ENCODE measurements around the gene ZNF300.
"Not testable (repeated sequence)": the region's sequence is repeated elsewhere in the genome, so short reads cannot be mapped to it uniquely, and the experiment has no call there.

ZNF300 gene

GRCh38 chr5:150904479-150905311, at the start of gene ZNF300:
Gene ZNF300 (minus strand): TSS chr5:150904980. CDS start chr5:150903155, 1,825 bp downstream.
- DNase-seq (ENCODE audit: low read depth): peak; percentile 34

- DNase-seq (ENCODE audit: low read depth): no peak
Observed at GRCh38 chr5:150948539-150948938, 43.8 kb upstream of the ZNF300 start.

- DNase-seq (ENCODE audit: low read depth): no peak
Observed at GRCh38 chr5:150946351-150946905, 41.6 kb upstream of the ZNF300 start.

- DNase-seq (ENCODE audit: low read depth): no peak
Observed at GRCh38 chr5:150945947-150946346, 41.2 kb upstream of the ZNF300 start.

- DNase-seq (ENCODE audit: low read depth): no peak
Observed at GRCh38 chr5:150945486-150945885, 40.7 kb upstream of the ZNF300 start.

GRCh38 chr5:150931368-150931965, 26.7 kb upstream of the ZNF300 start:
- no peak for DNase-seq (ENCODE audit: low read depth)

- no peak for DNase-seq (ENCODE audit: low read depth)
Observed at GRCh38 chr5:150918613-150919012, 13.8 kb upstream of the ZNF300 start.

GRCh38 chr5:150912312-150912814, 7.6 kb upstream of the ZNF300 start:
- no peak for DNase-seq (ENCODE audit: low read depth)

- no peak for DNase-seq (ENCODE audit: low read depth)
Observed at GRCh38 chr5:150905312-150905683, 518 bp upstream of the ZNF300 start.

GRCh38 chr5:150901446-150901845, 3.3 kb downstream of the ZNF300 start:
- DNase-seq (ENCODE audit: low read depth): no peak

- DNase-seq (ENCODE audit: low read depth): no peak
Observed at GRCh38 chr5:150895431-150896428, 9.1 kb downstream of the ZNF300 start.

GRCh38 chr5:150879358-150879757, 25.4 kb downstream of the ZNF300 start:
- DNase-seq (ENCODE audit: low read depth): no peak

- DNase-seq (ENCODE audit: low read depth): no peak
Observed at GRCh38 chr5:150862070-150862469, 42.7 kb downstream of the ZNF300 start.

- DNase-seq (ENCODE audit: low read depth): no peak
Observed at GRCh38 chr5:150860246-150860821, 44.4 kb downstream of the ZNF300 start.

GRCh38 chr5:150856700-150857099, 48.1 kb downstream of the ZNF300 start:
- not testable (repeated sequence) for DNase-seq (ENCODE audit: low read depth)

GRCh38 chr5:150853561-150853960, 51.2 kb downstream of the ZNF300 start:
- DNase-seq (ENCODE audit: low read depth): no peak

GRCh38 chr5:150851039-150851438, 53.7 kb downstream of the ZNF300 start:
- DNase-seq (ENCODE audit: low read depth): no peak

- no peak for DNase-seq (ENCODE audit: low read depth)
Observed at GRCh38 chr5:150848271-150848670, 56.5 kb downstream of the ZNF300 start.

GRCh38 chr5:150847334-150847695, 57.5 kb downstream of the ZNF300 start:
- DNase-seq (ENCODE audit: low read depth): no peak

- DNase-seq (ENCODE audit: low read depth): peak; percentile 39
Observed at GRCh38 chr5:150846654-150847333, 58.0 kb downstream of the ZNF300 start.

- DNase-seq (ENCODE audit: low read depth): not testable (repeated sequence)
Observed at GRCh38 chr5:150846308-150846653, 58.5 kb downstream of the ZNF300 start, which contains the start of gene IRGM. Gene IRGM (plus strand): TSS chr5:150846521. CDS start chr5:150848124, 1,603 bp downstream.

Data from stimulated activated CD8-positive, alpha-beta memory T cell treated with anti-CD3 and anti-CD28 coated beads, Interleukin-12 subunit alpha, Interleukin-12 subunit beta, amount 100 ng/mL, for 1 hour (primary cell).